K562 (cell line): ENCODE measurements around the gene DBF4B. TPM values are rescaled to one million over a fixed set of nuclear protein-coding genes. Genes with fewer than 3 reads are reported as not detected.

Experiments
- ATAC-seq: fragments of 200-7000 bp; cut with Tn5 transposase; 3 replicates; pipeline ENCODE4 v1.9.1; 2020; ENCODE audit warnings: moderate library complexity
- BruUV-seq: library from RNA; stranded (reverse); fragments of 400-500 nt; replicated peaks from 2 replicates; lab custom pipeline; 2021; lab: Mats Ljungman, UMichigan
- CTCF ChIA-PET: fragments of 300-600 bp; formaldehyde crosslinking; extraction: SDS; loops from one replicate; lab custom pipeline; 2021; ENCODE audit warnings: low intra/inter-chr PET ratio; lab: Yijun Ruan, JAX
- POLR2A ChIA-PET: fragments of 300-600, 350-650 bp; sonication (Branson Sonifier 250); formaldehyde crosslinking; extraction: SDS; loops from one replicate; lab custom pipeline; 2021; ENCODE audit warnings: antibody characterized with exemption, inconsistent platforms; lab: Yijun Ruan, JAX
- DNase-seq, 4 experiments: peaks; one replicate each; pipeline versions ENCODE4 v3.0.0 to v3.0.0-alpha.2; 2011 to 2018; ENCODE audit warnings: low spot score in 3 of 4, mixed read lengths in 3 of 4; ENCODE audit errors: extremely low read depth in 1 of 4
- FAIRE-seq: peaks from 2 replicates; lab custom pipeline; 2011; peaks lifted over from hg19 to GRCh38; lab: Jason Lieb, UNC
- H2AFZ ChIP-seq: 2 replicates; pipeline ENCODE4 v1.6.0; 2011; ENCODE audit warnings: low read depth, low read length, control low read depth, inconsistent platforms
- H3K27ac ChIP-seq: fragments of 200-600 bp; 3 replicates; pipeline ENCODE4 v1.8.0; 2011; ENCODE audit warnings: low read depth, mild to moderate bottlenecking, control low read depth, inconsistent platforms, low read length, moderate library complexity, mixed read lengths; ENCODE audit errors: extremely low read depth
- H3K27me3 ChIP-seq, 2 experiments: fragments of 300-600 bp in 1 of 2; 2 replicates in 1 of 2; 3 replicates in 1 of 2; pipeline versions ENCODE4 v1.6.0 to v1.8.0; 2011; ENCODE audit warnings: inconsistent platforms in 2 of 2, low read length in 2 of 2, mild to moderate bottlenecking in 1 of 2, mixed read lengths in 1 of 2, moderate library complexity in 1 of 2; ENCODE audit not compliant: control insufficient read depth in 2 of 2, insufficient read depth in 2 of 2
- H3K36me3 ChIP-seq: fragments of 300-600 bp; 3 replicates; pipeline ENCODE4 v1.8.0; 2011; ENCODE audit warnings: mild to moderate bottlenecking, low read length, inconsistent platforms; ENCODE audit not compliant: control insufficient read depth, insufficient read depth
- H3K4me1 ChIP-seq, 2 experiments: fragments of 200-600 bp in 1 of 2; replicated peaks in 1 of 2; 2 replicates in 1 of 2; 3 replicates in 1 of 2; pipeline versions ENCODE4 v1.5.1 to v1.8.0; 2011; ENCODE audit warnings: inconsistent platforms in 2 of 2, low read length in 2 of 2, mild to moderate bottlenecking in 1 of 2, mixed read lengths in 1 of 2, moderate library complexity in 1 of 2; ENCODE audit not compliant: control insufficient read depth in 2 of 2, insufficient read depth in 2 of 2
- H3K4me2 ChIP-seq: 2 replicates; pipeline ENCODE4 v1.6.1; 2011; ENCODE audit warnings: low read length, control low read depth, inconsistent platforms, mixed read lengths; ENCODE audit not compliant: insufficient read depth
- H3K4me3 ChIP-seq: fragments of 200-600 bp; sonication (generic), shearing (Covaris generic); 2 replicates; pipeline ENCODE4 v1.5.1; 2016; ENCODE audit warnings: control low read depth, inconsistent platforms
- H3K79me2 ChIP-seq: fragments of 200-600 bp; 3 replicates; pipeline ENCODE4 v1.8.0; 2011; ENCODE audit warnings: low read length, inconsistent platforms; ENCODE audit not compliant: control insufficient read depth, insufficient read depth
- H3K9ac ChIP-seq, 2 experiments: 2 replicates each; pipeline versions ENCODE4 v1.6.0 to v1.6.1; 2011; ENCODE audit warnings: low read depth in 2 of 2, low read length in 2 of 2, control low read depth in 1 of 2, inconsistent platforms in 1 of 2, mild to moderate bottlenecking in 1 of 2, mixed read lengths in 1 of 2; ENCODE audit not compliant: insufficient read depth in 1 of 2
- H3K9me1 ChIP-seq: one replicate; pipeline ENCODE4 v1.6.0; 2011; ENCODE audit warnings: inconsistent platforms, mild to moderate bottlenecking, low read length, moderate library complexity; ENCODE audit not compliant: control insufficient read depth, insufficient read depth
- H3K9me3 ChIP-seq: replicated peaks from 2 replicates; pipeline ENCODE4 v1.5.1; 2011; ENCODE audit warnings: low read depth, low read length, inconsistent platforms; ENCODE audit not compliant: control insufficient read depth, insufficient read depth
- H4K20me1 ChIP-seq: replicated peaks from 2 replicates; pipeline ENCODE4 v1.6.1; 2011; ENCODE audit warnings: low read length, inconsistent platforms, mixed read lengths; ENCODE audit not compliant: control insufficient read depth, insufficient read depth
- CBFA2T2 ChIP-seq: fragments of 450-650 bp; conservative IDR thresholded peaks from 2 replicates; pipeline ENCODE4 v1.6.1; 2017; ENCODE audit warnings: mild to moderate bottlenecking
- CCAR2 ChIP-seq: fragments of 200-400 bp; formaldehyde crosslinking; IDR thresholded peaks from 2 replicates; pipeline ENCODE4 v1.6.1; 2017; ENCODE audit warnings: mild to moderate bottlenecking, low read depth, low read length
- EGR1 ChIP-seq: fragments of 450-650 bp; conservative IDR thresholded peaks from 2 replicates; pipeline ENCODE4 v1.6.1; 2017; ENCODE audit warnings: mild to moderate bottlenecking
- GATAD2B ChIP-seq: fragments of 450-650 bp; IDR thresholded peaks from 2 replicates; pipeline ENCODE4 v1.6.1; 2017; ENCODE audit warnings: mild to moderate bottlenecking, borderline replicate concordance
- KHSRP ChIP-seq: fragments of 450-650 bp; IDR thresholded peaks from 2 replicates; pipeline ENCODE4 v1.6.1; 2017
- L3MBTL2 ChIP-seq: fragments of 450-650 bp; IDR thresholded peaks from 2 replicates; pipeline ENCODE4 v1.6.1; 2016; ENCODE audit warnings: mild to moderate bottlenecking, moderate library complexity
- MAFF ChIP-seq: IDR thresholded peaks from 2 replicates; pipeline ENCODE4 v1.6.1; 2012; ENCODE audit warnings: low read length, improper control_type of control experiment
- MCM3 ChIP-seq: fragments of 450-650 bp; IDR thresholded peaks from 2 replicates; pipeline ENCODE4 v1.6.1; 2016
- POLR2AphosphoS2 ChIP-seq: IDR thresholded peaks from 2 replicates; pipeline ENCODE4 v1.6.1; 2012; ENCODE audit warnings: low read length, improper control_type of control experiment
- SAP30 ChIP-seq: fragments of 200-600 bp; sonication (generic); IDR thresholded peaks from 2 replicates; pipeline ENCODE4 v1.6.1; 2012; ENCODE audit warnings: borderline replicate concordance, low read depth, mild to moderate bottlenecking, moderate library complexity, low read length, control low read depth, inconsistent platforms; ENCODE audit not compliant: insufficient read depth, poor library complexity, severe bottlenecking
- SETDB1 ChIP-seq: IDR thresholded peaks from one replicate; pipeline ENCODE4 v1.6.1; 2012; ENCODE audit warnings: low read length, control low read depth, inconsistent platforms
- SMAD2 ChIP-seq: fragments of 150-350 bp; IDR thresholded peaks from 2 replicates; pipeline ENCODE4 v1.6.1; 2014; ENCODE audit warnings: low read depth, mild to moderate bottlenecking, low read length
- SREBF2 ChIP-seq: sonication (generic); formaldehyde crosslinking; IDR thresholded peaks from 2 replicates; pipeline ENCODE4 v1.4.0; 2020; ENCODE audit warnings: mild to moderate bottlenecking, missing genetic modification reagents
- TCF15 ChIP-seq: fragments of 250-450 bp; sonication (Bioruptor Pico); IDR thresholded peaks from 2 replicates; pipeline ENCODE4 v1.8.0; 2022; ENCODE audit warnings: moderate library complexity, mild to moderate bottlenecking, inconsistent platforms
- USF1 ChIP-seq: sonication (generic); formaldehyde crosslinking; IDR thresholded peaks from 2 replicates; pipeline ENCODE4 v1.9.0; 2022; ENCODE audit warnings: mild to moderate bottlenecking, missing genetic modification reagents
- USF2 ChIP-seq: sonication (generic); formaldehyde crosslinking; IDR thresholded peaks from 2 replicates; pipeline ENCODE4 v1.5.0; 2020; ENCODE audit warnings: missing genetic modification reagents
- ZNF217 ChIP-seq: sonication (generic); formaldehyde crosslinking; IDR thresholded peaks from 2 replicates; pipeline ENCODE4 v1.8.0; 2022; ENCODE audit warnings: mild to moderate bottlenecking, missing genetic modification reagents
- ZNF408 ChIP-seq: fragments of 250-450 bp; sonication (Bioruptor Pico); IDR thresholded peaks from 2 replicates; pipeline ENCODE4 v1.4.0; 2020; ENCODE audit warnings: low read depth, mild to moderate bottlenecking, moderate library complexity
- WGBS: fragments of 100-300 bp; shearing (Covaris generic); methylation state at CpG from one replicate; pipeline ENCODE4 v1.1.6; 2016; ENCODE audit warnings: low coverage, mixed read lengths; ENCODE audit not compliant: insufficient coverage; ENCODE audit errors: missing lambda C conversion rate; 5-methylcytosine and 5-hydroxymethylcytosine counted together
- in situ Hi-C: fragments of 300-500 bp; cut with MboI; formaldehyde crosslinking; loops from 4 replicates; pipeline ENCODE4 v1.15.0; 2018; ENCODE audit warnings: inconsistent platforms, mixed read lengths
- intact Hi-C: fragments of 100-400 bp; cut with micrococcal nuclease; formaldehyde crosslinking; loops from 2 replicates; pipeline ENCODE4 v1.14.2; 2022
- polyA plus RNA-seq, 8 experiments: library from polyadenylated mRNA; depleted of rRNA in 4 of 8; stranded (reverse) in 5 of 8; unstranded in 3 of 8; fragments of >200 nt; fragmentation: Nextera tagmentation in 2 of 8; fragmentation: Illumina TruSeq in 1 of 8; extraction: Ambion mirVana in 2 of 8; extraction: Trizol in 1 of 8; gene quantifications; 2 replicates each; pipeline versions ENCODE4 v1.2.1 to v1.2.3, GENCODE V29; 2011 to 2014; ENCODE audit warnings: inconsistent platforms in 1 of 8, missing spikeins in 1 of 8
- total RNA-seq, 7 experiments: library from RNA; depleted of rRNA in 6 of 7; stranded (reverse); fragments of >200 nt in 6 of 7; fragmentation: Illumina TruSeq in 2 of 7; extraction: Trizol in 2 of 7; gene quantifications; 2 replicates each; pipeline versions ENCODE4 v1.2.1 to v1.2.3, GENCODE V29; 2011 to 2021; ENCODE audit warnings: low replicate concordance in 1 of 7
- TF ChIP-seq, protein P1 (sequence below): fragments of 250-450 bp; sonication (Bioruptor Pico); IDR thresholded peaks from 2 replicates; pipeline ENCODE4 v1.4.0; 2020; ENCODE audit warnings: borderline replicate concordance

The DBF4B gene
- total and polyA plus RNA-seq, 9 of the 15 experiments (the other 6 are each of a cell fraction or from before 2014, with no cell fraction given) = 2.5 to 26.9 (median 14.6) TPM

DNA sequence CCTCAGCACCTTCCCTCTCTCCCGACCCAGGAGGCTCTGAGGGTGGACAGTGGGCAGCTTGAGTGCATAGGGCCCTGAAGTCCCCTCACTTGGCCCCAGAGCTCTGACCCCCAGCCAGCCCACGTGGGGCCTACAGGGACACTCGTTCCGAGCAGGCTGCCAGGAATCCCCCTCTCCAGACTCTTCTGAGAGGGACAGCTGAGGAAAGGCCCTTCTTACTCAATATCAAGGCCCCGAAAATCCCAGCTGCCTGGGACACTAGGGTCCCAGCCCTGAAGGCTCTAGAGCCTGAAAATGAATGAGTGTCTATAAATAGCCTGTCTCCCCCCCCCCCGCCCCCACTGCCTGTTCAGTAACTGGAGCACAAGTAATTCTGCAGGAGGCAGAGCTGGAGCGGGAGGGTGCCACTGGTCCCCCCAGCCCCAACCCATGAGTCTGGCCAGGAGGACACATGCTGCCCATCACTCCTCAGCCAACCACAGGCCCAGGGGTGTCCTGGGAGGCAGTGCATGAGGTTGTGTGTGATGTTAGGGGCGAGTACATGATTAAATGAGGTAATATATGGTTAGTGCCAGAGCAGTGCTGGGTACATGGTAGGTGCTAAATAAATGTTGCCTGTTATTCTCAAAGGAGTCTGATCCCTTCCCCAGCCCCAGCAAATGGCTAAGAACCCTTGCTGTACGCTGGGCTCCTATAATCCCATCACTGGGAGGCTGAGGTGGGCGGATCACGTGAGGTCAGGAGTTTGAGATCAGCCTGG lies 61.9 kb downstream of the DBF4B start:
- no peaks in the 10 kb centered on the region for H3K79me2 ChIP-seq
- BruUV-seq = no TSS peak
- 22% methylated on average over 10 of the region's 11 CpGs for WGBS
- H2AFZ ChIP-seq = no peak overlapping the region
- DNase-seq = no peak
- H3K4me3 ChIP-seq = no peak overlapping the region
- peaks cover 2 to 19% of the 10 kb centered on the region in 2 experiments; a peak in 4 of 5 replicates for H3K27me3 ChIP-seq
- no peaks in the 10 kb centered on the region for H3K36me3 ChIP-seq
- in situ Hi-C loops = loop anchor here (10.0 kb wide), 1 partner anchor 244 kb away; no protein-coding TSS in a partner anchor
- POLR2A ChIA-PET = interaction anchor here (0.6 to 1.7 kb wide), 6 partner anchors 8 to 142 kb away, joined by 3 to 5 read pairs (median 4); no protein-coding TSS in a partner anchor
- no peaks in the 10 kb centered on the region for H3K9me3 ChIP-seq
- H3K4me2 ChIP-seq = no peak overlapping the region
- FAIRE-seq = no peak
- peaks cover 4 to 49% of the 10 kb centered on the region in 2 experiments; a peak in 3 of 5 replicates for H3K4me1 ChIP-seq
- H3K27ac ChIP-seq = no peak overlapping the region
- H4K20me1 ChIP-seq = peaks cover 5% of the 10 kb centered on the region
- intact Hi-C loops = loop anchor here (10.0 kb wide), 2 partner anchors 236 to 244 kb away; no protein-coding TSS in a partner anchor
- H3K9ac ChIP-seq = no peak overlapping the region
- CTCF ChIA-PET = no interaction called here
- no peaks in the 10 kb centered on the region for H3K9me1 ChIP-seq
- ATAC-seq = no peak
- TF ChIP-seq, protein P1, sequence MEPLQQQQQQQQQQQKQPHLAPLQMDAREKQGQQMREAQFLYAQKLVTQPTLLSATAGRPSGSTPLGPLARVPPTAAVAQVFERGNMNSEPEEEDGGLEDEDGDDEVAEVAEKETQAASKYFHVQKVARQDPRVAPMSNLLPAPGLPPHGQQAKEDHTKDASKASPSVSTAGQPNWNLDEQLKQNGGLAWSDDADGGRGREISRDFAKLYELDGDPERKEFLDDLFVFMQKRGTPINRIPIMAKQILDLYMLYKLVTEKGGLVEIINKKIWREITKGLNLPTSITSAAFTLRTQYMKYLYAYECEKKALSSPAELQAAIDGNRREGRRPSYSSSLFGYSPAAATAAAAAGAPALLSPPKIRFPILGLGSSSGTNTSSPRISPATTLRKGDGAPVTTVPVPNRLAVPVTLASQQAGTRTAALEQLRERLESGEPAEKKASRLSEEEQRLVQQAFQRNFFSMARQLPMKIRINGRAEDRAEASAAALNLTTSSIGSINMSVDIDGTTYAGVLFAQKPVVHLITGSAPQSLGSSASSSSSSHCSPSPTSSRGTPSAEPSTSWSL = no peak
- TF ChIP-seq SREBF2 (CRISPR knock-in tag) = no peak
- TF ChIP-seq TCF15 = no peak
- TF ChIP-seq POLR2AphosphoS2 = no peak
- 0 out of 2 replicates have a peak, but pooled peaks have one; percentile 6 for TF ChIP-seq USF2 (CRISPR knock-in tag)
- TF ChIP-seq SAP30 = no peak
- TF ChIP-seq CBFA2T2 = no peak
- TF ChIP-seq ZNF217 (CRISPR knock-in tag) = no peak
- TF ChIP-seq GATAD2B = no peak
- TF ChIP-seq SMAD2 = no peak
- peak; percentile 47; the same call in 1 of the 2 replicates for TF ChIP-seq USF1 (CRISPR knock-in tag)
- no peak for TF ChIP-seq CCAR2
- no peak for TF ChIP-seq MCM3
- TF ChIP-seq ZNF408 (CRISPR knock-in tag) = no peak
- TF ChIP-seq MAFF = no peak
- TF ChIP-seq EGR1 = peak; percentile 44; the same call in 1 of the 2 replicates
- TF ChIP-seq L3MBTL2 = no peak
- TF ChIP-seq SETDB1 = no peak
- TF ChIP-seq KHSRP = no peak
